NCI-H82 treated with DMSO at 0.1 percent for 48 hours (cell line): ENCODE measurements around the gene LARGE1.
"Not testable (repeated sequence)": the region's sequence is repeated elsewhere in the genome, so short reads cannot be mapped to it uniquely, and the experiment has no call there.

Source experiments
- DNase-seq: peaks from one replicate; lab custom pipeline; 2025; ENCODE audit not compliant: unreplicated experiment; lab: John Stamatoyannopoulos, UW

Gene LARGE1

DNA sequence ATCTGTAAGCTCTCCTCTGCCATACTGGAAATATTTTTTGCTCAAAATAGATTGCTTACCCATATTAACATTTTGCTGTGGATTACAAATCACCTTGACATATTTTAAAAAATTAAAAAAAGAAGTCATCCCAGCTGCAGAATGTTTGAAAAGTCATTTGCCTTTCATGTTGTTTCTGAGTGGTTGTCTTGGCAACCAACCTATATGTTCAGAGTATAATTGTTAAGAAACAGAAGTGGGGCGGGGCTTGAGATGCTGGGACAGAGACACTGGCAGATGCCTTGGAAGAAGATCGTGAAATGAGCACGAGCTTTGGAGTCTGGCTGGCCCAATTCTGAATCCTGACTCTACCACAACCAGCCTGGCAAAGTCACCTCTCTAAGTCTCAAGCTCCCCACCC is 348.2 kb downstream of the LARGE1 start:
- DNase-seq, result no peak

DNA sequence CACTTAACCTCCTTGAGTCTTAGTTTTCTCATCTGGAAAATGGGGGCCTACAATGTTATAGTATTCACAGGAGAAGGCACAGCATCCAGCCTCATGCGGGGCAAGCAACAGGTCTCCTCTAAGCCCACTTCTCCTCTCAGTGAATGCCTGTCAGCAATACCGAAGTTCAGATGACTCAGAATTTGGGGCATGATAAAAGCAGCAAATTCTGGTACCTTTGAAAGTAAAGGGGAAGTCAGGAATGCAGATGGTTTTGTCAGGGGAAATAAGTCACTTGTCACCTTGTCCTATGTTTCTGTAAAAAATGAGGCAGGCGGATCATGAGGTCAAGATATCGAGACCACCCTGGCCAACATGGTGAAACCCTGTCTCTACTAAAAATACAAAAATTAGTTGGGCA is 350.2 kb downstream of the LARGE1 start:
- no peak for DNase-seq

DNA sequence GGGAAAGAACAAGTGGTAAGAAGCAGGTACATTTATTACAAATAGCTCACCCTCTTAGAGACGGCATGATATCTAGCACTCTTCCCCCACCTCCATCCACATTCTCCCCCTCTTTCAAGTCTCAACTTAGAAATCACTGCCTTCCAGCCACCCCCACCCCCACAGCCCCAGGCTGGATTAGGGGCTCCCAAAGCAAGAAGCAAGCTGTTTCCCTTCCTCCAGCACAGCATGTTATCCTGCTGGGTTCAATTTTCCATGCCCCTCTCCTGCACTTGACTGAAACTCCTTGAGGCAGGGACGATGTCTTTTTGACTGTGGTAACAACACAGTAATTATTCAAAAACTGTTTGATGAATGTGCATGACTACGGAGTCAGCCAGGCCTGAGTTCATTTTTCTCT is 350.7 kb downstream of the LARGE1 start:
- DNase-seq, result peak; percentile 43

DNA sequence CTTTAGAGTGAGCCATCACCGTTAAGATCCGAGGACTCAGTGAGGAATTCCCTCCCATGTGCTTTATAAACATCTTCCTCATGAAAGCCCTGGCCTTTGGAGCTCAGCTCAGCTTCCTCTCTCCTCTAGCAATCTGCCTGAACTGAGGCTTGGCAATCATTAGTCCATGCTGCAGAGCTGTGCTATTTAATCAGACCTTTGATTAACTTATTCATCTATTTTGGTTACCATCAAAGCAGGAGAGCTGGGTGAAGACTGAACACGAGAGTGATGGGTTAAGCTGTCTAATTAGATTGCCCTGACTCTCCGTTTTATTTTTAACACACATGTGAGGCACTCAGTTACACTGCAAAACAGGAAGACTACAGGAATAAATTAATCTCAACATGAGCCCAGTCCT is 351.3 kb downstream of the LARGE1 start:
- DNase-seq, result peak; percentile 43

DNA sequence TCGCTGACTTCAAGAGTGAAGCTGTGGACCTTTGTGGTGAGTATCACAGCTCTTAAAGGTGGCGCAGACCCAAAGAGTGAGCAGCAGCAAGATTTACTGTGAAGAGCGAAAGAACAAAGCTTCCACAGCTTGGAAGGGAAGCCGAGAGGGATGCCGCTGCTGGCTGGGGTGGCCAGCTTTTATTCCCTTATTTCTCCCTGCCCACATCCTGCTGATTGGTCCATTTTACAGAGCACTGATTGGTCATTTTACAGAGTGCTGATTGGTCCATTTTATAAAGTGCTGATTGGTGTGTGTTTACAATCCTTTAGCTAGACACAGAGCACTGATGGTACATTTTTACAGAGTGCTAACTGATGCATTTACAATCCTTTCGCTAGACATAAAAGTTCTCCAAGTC is 353.8 kb downstream of the LARGE1 start:
- DNase-seq, result not testable (repeated sequence)

DNA sequence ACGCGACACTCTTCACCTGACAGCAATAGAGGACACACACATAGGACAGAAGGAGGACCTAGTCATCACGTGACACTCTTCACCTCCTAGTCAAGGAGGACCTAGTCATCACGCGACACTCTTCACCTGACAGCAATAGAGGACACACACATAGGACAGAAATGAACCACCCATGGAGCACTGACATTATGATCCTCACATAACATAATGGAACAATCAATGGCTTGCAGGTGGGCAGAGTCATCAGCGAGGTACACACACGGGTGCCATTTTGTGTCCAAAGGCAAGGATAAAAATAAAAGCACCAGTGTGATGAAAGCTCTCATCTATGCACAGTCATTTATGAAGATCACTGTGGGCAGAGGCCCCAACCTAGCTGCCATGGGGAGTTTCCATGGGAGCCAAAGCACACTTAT is 354.7 kb downstream of the LARGE1 start:
- no peak for DNase-seq

DNA sequence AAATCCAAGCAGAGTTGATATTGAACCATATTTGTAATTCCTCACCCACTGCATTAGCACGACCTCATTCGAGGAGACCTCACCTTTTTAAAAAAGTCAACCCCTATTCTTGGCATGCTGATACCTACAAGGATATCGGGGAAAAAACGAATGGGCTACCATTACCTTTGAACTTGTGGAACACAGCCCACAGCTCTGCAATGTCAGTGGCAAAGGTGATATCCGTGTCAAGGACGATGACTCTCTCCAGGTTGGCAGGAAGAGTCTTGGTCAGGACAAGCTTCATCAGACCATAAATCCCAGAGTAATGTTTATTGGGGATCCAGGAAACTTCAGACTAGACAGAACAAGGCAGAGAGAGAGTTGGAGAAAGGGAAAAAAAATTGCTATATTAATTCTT is 355.6 kb downstream of the LARGE1 start:
- no peak for DNase-seq

DNA sequence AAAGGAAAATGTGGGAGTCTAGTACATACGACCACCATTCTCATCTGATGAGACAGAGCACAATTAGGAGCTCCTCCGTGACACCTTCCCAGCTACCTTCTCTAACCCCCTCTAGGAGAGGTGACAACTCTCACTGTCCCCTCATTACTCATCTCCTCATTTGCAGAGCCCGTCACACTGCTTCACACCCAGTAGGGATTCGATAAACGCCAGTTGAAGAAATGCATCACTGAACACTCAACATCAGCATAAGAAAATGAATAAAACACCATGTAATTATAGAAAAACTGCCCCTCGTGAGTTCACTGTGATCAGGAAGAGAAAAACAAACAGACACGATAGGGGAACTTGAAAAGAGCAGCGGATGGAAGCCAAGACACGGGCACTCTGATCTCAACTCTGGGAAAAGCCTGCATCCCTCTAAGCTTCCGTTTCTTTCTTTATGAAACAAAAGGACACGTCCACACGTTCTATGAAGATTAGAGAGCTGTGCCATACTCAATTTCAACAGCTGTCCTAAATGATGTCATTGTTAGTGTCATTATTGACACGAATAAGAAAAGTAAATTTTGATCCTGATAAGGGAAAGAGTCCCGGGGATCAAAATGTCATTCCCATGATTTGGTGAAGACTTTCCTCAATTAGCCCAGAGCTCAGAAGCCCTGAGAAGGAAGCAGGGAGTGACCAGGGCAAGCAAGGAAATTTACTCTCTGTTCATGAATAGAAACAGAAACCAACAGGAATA is 356.9 kb downstream of the LARGE1 start:
- no peak for DNase-seq

DNA sequence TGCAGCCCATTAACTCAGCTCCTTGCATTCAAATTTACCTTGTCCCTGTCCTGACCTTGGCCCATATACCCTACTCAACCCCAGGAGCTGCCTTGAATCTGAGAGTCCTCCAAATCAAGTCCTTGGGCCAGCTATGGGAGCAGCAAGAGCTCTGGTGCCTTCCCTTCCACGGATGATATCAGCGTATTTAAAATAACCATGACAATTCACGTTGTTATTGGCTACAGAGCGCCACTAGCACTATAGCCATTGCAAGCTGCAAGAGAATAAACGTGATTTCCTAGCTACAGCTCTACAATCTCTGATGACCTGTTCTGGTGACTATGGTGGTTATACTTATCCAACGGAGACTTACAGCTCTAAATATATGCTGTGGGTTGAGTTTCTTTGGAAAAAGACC is 357.8 kb downstream of the LARGE1 start:
- DNase-seq, result no peak

DNA sequence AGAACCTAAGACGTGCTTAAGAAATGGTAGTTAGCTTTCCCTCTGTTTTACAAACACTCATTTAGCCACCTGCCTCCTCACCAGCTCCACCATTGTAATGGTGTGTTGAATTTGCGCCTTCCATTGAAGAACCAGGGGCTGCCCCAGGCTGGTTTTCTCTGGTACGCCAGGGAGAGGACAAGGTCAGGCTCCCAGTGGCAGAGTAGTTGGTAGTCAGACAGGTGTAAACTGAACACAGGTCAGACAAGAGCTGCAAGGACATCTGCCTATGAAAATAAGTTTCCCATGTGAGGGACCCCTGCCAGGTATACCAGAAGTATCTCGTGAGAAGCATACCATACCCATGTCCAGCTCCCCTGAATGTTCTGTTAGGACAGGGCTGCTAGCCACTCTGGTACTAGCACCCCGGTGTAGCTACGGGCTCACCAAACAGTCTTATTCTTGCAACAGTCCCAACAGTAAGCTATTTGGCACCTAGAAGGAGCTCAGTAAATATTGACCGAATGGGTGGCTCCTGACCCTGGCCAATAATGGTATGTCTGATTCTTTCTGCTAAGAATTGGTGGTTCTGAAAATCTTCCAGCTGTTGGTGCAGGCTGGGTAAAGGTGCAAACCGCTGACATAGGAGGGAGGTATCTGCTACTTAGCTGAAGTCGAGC is 359.0 kb downstream of the LARGE1 start:
- DNase-seq, result no peak

DNA sequence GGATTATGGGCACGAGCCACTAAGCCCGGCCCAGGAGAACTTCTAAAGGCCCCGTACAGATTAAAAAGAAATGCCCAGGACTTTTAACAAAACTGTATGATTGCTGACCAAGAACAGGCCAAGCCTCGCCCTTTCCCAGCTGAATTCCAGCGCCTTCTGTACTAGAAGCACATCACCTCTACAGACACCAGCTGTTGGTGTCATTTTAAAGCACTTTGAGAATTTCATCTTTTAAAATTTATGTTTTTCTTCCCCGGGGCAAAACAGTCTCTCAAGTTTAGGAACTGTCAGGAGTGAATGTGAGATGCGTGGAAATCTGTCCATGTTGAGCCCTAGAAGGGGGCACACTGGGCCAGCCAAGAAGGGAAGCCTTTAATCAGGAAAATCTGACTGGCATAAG is 362.4 kb downstream of the LARGE1 start:
- no peak for DNase-seq

DNA sequence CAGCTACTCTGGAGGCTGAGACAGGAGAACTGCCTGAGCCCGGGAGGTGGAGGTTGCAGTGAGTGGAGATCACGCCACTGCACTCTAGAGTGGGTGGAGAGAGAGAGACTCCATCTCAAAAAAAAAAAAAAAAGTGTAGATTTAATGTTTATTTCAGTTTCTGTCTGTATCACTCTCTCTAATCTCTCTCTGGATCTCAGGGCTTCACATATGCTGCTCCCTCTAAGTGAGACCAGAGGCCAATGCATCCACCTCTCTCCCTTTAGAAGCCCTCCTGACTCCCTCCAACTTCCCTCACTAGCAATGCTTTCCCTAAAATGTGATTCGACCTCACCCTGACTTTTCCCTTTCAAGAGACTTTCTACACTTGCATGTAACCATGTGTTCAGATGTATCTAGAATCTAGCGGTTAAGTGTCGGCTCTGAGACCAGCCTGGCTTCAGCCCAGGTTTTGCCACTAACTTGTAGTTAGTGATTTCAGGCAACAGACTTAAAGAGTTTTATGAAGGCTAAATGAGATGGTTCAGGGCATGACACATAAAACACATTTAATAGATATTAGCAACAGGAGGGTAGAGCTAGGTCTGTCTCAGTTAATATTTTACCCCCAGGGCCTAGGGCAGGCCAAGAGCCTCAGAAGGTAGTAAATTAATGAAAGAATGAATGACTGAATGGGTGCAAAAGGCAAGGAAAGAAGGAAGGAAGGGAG is 364.3 kb downstream of the LARGE1 start:
- no peak for DNase-seq

DNA sequence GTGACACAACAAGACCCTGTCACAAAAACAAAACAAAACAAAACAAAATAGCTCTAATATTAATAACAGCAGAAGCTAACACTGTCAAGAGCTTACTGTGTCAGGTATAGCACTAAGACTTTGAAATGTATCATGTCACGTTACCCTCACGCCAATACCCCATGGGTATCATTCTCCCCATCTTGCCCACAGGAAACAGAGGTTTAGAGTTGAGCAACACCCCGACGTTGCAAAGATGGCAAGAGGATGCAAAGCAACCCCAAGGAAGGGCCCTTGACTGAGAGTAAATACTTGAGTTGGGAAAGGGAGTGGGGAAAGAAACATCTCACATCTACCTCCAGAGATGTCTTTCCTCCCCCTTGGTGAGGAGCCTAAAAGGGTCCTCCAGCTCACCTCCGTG is 366.8 kb downstream of the LARGE1 start:
- no peak for DNase-seq

DNA sequence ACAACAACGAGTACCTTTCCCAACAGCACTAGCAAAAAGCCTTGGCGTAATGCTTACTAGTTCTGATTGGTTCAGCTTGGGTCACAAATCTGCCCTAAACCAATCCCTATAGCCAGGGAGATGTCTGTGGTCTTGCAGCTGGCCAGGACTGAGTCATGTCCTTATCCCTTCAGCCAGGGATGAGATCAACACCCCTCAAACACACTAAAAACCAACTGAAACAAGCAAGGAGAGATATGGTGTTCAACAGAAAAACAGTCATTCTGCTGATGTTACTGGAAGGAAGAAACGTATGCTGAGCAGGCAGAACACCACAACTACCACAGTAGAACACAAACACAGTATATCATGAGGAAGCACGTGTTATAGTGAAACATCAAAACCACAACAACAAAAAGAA is 375.6 kb downstream of the LARGE1 start:
- DNase-seq, result no peak

DNA sequence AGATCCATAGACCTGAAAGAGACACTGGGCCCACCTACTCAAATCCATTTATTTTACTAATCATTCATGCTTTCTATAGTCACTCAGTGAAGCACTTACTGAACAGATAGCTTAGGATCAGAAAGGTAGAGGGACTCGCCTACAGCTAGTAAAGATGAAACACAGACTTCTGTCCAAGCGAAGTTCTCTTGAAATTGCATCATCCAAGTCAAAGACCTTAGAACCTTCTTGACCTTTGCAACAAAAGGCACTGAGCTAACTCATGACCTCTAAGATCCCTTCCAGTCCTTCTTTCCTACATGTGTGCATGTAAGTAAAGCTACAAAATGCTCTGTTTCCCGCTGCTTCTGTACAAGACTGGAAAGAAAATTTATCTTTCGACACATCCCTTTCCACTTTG is 377.6 kb downstream of the LARGE1 start:
- no peak for DNase-seq

DNA sequence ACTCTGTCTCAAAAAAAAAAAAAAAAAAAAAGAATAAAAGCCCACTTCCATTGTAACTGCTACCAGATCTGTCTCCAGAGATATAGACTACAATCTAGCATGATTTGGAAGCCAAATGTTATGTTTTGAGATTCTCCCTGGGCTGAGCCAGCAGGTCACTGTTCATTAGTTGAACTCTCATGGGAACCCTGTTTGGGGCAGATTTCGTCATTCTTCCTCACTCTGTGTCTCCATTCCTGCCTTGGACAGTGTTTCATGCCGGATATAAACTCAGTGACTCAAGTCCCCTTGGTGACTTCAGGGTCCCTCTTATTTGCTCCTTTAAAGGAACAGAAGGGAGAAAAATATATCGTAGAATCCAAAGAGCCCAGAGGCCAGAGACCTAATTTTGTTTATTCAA is 378.1 kb downstream of the LARGE1 start:
- DNase-seq, result no peak

DNA sequence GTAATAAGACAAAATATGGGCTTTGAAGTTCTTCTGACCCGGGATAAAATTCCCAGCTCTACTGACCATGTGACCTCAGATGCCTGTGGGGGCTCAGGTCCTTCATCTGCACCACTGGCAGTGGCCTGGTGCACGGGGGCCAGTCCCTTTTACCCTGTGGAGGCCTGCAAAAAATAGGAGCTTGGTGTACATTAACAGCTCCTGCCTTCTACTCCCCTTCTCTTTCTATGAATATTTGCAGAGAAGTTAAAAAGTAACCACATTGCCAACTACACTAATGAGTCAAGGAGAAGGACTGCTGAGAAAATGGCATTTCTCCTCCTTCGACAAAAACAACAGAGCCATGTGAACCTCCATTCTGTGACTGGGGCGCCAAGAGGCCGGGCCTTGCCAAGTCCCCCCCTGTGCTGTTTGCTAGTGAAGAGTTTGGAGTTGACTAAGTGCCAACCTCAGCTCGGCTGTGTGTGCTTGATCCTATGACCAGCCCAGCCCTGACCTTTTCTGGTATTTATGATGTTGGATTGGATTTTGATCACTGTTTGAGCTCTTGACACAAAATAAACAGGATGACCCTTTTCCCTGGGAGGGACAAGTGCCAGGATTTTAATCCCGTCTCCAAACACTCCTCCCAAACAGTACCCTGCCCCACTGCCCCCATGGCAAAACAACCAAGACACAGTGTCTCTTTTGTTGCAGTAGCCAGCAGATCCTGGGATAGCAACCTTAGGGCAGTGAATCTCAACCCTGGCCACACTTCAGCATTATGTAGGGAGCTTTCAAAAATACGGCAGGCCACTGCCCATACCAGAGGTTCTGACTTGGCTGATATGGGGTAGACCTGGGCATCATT is 380.1 kb downstream of the LARGE1 start:
- DNase-seq, result no peak

DNA sequence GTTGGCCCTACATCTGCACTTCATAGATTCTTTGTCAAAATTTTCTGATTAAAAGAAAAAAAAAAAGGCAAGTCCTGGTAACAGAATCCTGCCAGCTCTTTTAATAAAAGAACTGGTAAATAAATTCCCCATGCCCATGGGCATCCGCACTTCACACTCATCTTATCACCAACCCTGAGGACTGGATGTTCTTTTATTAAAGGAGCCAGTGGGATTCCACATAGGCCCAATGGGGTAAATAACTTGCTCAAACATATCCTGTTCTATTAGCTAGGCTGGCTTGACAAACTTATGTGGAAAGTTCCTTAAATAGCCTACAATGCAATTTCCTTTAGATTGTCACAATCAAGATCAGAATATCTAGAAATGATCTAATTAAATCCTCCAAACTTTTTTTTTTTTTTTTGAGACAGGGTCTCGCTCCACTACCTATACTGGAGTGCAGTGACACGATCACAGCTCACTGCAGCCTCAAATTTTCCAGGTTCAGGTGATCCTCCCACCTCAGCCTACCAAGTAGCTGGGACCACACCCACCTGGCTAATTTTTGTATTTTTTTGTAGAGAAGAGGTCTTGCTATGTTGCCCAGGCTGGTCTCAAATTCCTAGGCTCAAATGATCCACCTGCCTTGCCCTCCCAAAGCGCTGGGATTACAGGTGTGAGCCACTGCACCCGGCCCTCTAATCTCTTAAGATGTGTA is 380.9 kb downstream of the LARGE1 start:
- no peak for DNase-seq

DNA sequence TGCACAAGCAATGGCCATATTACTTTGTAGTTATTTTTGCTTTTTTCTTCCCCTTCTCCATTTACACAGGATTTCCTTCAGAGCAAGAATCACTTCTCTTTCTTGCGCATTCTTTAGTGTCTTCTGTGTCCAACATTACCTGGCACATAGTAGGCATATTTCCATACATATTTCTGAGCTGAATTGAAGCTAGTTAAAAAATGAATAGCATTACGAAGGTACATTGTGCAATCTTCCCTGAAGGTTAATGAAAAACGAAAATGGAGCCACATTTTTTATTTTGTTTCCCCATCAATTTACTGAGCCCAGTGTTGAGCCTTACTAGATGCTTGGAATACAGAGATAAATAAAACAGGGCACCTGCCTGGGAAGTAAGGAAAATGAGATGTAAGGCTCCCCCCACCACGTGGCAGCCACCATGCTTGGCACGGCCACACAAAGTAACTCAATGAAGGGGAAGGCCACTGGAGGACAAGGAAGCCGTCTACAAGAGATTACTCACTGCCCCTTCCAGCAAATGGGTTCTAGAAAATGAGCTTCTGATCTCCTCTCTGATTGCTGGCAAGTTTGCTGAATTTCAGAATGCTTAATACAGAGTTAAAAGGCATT is 381.9 kb downstream of the LARGE1 start:
- DNase-seq, result no peak

DNA sequence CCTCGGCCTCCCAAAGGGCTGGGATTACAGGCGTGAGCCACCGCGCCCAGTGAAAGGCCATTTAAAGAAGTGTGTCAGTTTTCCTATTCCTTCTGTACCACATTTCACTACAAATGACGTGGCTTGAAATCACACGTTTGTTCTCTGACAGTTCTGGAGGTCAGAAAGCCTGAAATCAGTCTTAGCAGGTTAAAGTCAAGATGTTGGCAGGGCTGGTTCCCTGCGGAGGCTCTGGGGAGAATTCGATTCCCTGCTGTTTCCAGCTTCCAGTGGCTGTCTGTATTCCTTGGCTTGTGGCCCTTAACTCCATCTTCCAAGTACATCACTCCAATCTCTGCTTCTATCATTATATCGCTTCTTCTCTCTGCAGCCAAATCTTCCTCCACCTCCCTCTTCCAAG is 383.2 kb downstream of the LARGE1 start:
- DNase-seq, result no peak
